Tibial artery (tissue), 4 donors: Measurements from ENCODE around the gene GPHB5.

Source experiments
- DNase-seq, 2 donors: peaks; one replicate each; pipeline ENCODE4 v3.0.0-alpha.2; 2019
- H3K27ac ChIP-seq, 2 donors: fragments of 200-600 bp; sonication (generic) in 1 of 2; 1 replicate in 1 of 2; 2 replicates in 1 of 2; pipeline ENCODE4 v1.5.1; 2018 to 2019; ENCODE audit warnings: mild to moderate bottlenecking in 1 of 2
- H3K27me3 ChIP-seq, 2 donors: fragments of 200-600 bp; sonication (generic) in 1 of 2; one replicate each; pipeline versions ENCODE4 v1.5.1 to v1.6.0; 2016 to 2019
- H3K36me3 ChIP-seq, 3 donors: fragments of 200-600 bp; sonication (generic) in 2 of 3; one replicate each; pipeline ENCODE4 v1.5.1; 2016 to 2019; ENCODE audit warnings: mild to moderate bottlenecking in 2 of 3
- H3K4me1 ChIP-seq, 4 donors: fragments of 200-600 bp; sonication (generic) in 2 of 4; 1 replicate in 3 of 4; 2 replicates in 1 of 4; pipeline ENCODE4 v1.5.1; 2016 to 2019
- H3K4me3 ChIP-seq, 2 donors: fragments of 200-600 bp; sonication (generic) in 1 of 2; 1 replicate in 1 of 2; 2 replicates in 1 of 2; pipeline ENCODE4 v1.5.1; 2018 to 2019; ENCODE audit warnings: mild to moderate bottlenecking in 2 of 2
- H3K9me3 ChIP-seq, 3 donors: fragments of 200-600 bp; sonication (generic) in 1 of 3; one replicate each; pipeline ENCODE4 v1.5.1; 2016 to 2019
- CTCF ChIP-seq, 2 experiments: fragments of 200-600 bp in 1 of 2; fragments of 450-650 bp in 1 of 2; IDR thresholded peaks; one replicate each; pipeline ENCODE4 v1.5.1; 2017 to 2019; ENCODE audit warnings: antibody characterized with exemption in 2 of 2, mild to moderate bottlenecking in 1 of 2, moderate library complexity in 1 of 2
- intact Hi-C: fragments of 100-400 bp; cut with DNase I; formaldehyde crosslinking; loops from one replicate; pipeline ENCODE4 v1.15.0; 2023; ENCODE audit warnings: low total_unique reads

GPHB5 gene

GRCh38 chr14:63292805-63293204, 25.9 kb downstream of the GPHB5 start:
- TF ChIP-seq CTCF (IDR thresholded peaks at IDR 0.05), result no peak
- Histone ChIP-seq H3K4me1 (peaks cover 0 to 14% (median 8%) of the 10 kb centered on the region in 4 donors), H3K36me3 (peaks cover 0 to 5% (median 3%) of the 10 kb centered on the region in 3 donors), H3K27me3 (no peaks in the 10 kb centered on the region), H3K27ac (no peak overlapping the region), H3K9me3 (no peaks in the 10 kb centered on the region), H3K4me3 (no peak overlapping the region)
- no peak for DNase-seq
- intact Hi-C loops, result no loop called here

- TF ChIP-seq CTCF (IDR thresholded peaks at IDR 0.05), result no peak
- Histone ChIP-seq H3K9me3 (no peaks in the 10 kb centered on the region), H3K27me3 (no peaks in the 10 kb centered on the region), H3K4me3 (no peak overlapping the region), H3K27ac (no peak overlapping the region), H3K36me3 (peaks cover 0 to 5% (median 3%) of the 10 kb centered on the region in 3 donors), H3K4me1 (peaks cover 0 to 5% (median 4%) of the 10 kb centered on the region in 4 donors)
- no peak for DNase-seq
- intact Hi-C loops, result no loop called here
Measured at GRCh38 chr14:63290741-63291430, 27.8 kb downstream of the GPHB5 start.

- intact Hi-C loops, result no loop called here
- Histone ChIP-seq H3K27ac (no peak overlapping the region), H3K4me1 (no peaks in the 10 kb centered on the region), H3K27me3 (no peaks in the 10 kb centered on the region), H3K4me3 (no peak overlapping the region), H3K9me3 (no peaks in the 10 kb centered on the region), H3K36me3 (peaks cover 0 to 5% (median 3%) of the 10 kb centered on the region in 3 donors)
- DNase-seq, result no peak
- no peak for TF ChIP-seq CTCF (IDR thresholded peaks at IDR 0.05)
Measured at GRCh38 chr14:63288853-63289252, 29.9 kb downstream of the GPHB5 start.

GRCh38 chr14:63287666-63288483, 30.9 kb downstream of the GPHB5 start:
- intact Hi-C loops, result no loop called here
- no peaks in the 10 kb centered on the region for H3K27me3 ChIP-seq

GRCh38 chr14:63286071-63286470, 32.7 kb downstream of the GPHB5 start:
- Histone ChIP-seq H3K27ac (no peak overlapping the region), H3K27me3 (no peaks in the 10 kb centered on the region), H3K4me1 (no peaks in the 10 kb centered on the region), H3K9me3 (no peaks in the 10 kb centered on the region), H3K4me3 (no peak overlapping the region), H3K36me3 (peaks cover 0 to 4% (median 3%) of the 10 kb centered on the region in 3 donors)
- no peak for DNase-seq
- no peak for TF ChIP-seq CTCF (IDR thresholded peaks at IDR 0.05)
- intact Hi-C loops, result no loop called here

More at GRCh38 chr14:63287666-63288483, 30.9 kb downstream of the GPHB5 start:
- Histone ChIP-seq H3K9me3 (no peaks in the 10 kb centered on the region), H3K4me1 (no peaks in the 10 kb centered on the region), H3K36me3 (peaks cover 0 to 5% (median 3%) of the 10 kb centered on the region in 3 donors), H3K27ac (no peak overlapping the region), H3K4me3 (no peak overlapping the region)
- no peak for TF ChIP-seq CTCF (IDR thresholded peaks at IDR 0.05)
- no peak for DNase-seq
